T-helper 9 cell (primary cell): Measurements from ENCODE around the gene SLC6A3.

Source experiments
- DNase-seq: peaks from one replicate; pipeline ENCODE4 v3.0.0-alpha.2; 2020

SLC6A3 gene

DNA sequence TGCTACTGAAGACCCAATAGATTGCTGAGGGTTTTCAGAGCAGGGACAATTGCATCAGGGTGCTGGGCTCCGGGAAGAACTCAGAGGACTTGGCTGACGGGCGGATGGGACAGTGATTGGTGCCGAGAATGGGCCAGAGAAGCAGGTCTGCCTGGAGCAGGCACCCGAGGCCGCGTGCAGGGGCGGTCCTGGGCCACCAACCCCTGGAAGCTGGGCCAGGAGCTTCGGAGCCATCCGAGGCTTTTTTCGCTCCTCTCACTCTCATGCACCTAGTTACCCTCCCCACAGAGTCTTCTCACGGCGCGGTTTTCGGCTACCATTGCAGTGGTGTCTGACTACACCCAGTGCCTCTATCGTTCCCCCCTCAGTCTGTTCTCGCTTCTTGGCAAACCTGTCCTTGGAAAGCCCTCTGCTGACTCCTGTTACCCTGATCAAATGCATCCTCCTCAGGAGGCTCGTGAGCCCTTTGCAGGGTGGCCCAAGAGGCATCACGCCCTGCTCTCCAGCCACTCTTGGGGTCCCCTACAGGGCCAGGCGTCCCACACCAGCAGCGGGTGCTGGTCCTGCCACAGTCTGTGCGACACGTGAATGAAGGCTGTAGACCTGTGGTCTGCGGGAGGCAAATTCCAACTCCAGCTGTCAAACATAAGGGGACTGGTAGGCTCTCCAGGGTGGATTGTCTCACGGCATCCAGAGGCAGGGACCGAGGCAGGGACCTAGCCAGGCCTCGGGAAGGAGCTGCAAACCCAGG, 99.2 kb downstream of the SLC6A3 start:
- no peak for DNase-seq

DNA sequence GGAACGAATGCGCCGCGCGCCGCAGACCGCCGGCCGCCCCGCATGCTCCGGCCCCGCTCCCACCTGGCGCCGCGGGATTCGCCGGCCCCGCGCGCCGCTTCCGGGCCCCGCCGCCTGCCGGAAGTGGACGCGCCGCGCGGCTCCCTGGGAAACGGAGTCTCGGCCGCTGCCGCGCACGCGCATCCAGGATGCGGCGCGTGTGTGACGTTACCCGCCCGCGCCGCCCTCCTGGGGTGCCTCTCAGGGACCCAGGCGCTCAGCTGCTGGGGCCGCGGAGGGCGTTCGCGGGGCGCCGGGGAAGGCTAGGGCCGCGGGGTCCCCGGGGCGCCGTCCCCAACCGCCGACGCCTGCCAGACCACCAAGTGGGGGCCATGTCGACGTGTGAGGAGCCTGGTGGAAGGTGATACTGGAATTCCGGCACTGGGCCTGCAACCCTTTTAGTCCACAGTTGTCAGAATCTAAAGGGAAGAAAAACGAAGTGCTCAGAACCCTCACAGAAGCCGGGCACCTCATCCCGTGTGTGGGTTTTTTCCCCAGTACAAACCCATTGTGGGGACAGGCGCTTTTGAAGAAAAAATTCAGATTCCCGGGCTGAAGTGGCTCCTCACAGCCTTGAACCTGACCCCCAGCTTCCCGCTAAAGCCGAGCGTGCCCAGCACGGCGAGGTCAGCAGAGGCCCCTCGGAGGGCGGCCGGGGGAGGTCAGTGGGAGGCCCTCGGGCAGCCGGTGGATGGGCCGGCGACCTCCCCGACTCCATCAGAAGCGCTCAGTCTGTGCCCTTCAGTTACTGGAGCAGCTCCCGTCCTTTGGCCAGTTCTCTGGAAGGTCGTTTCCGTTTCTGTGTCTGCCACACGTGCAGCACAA, 100.0 kb downstream of the SLC6A3 start, which contains the start of gene CLPTM1L:
Gene CLPTM1L, minus strand, starts transcription at position 125 of the 864 bp plus-strand sequence. CDS start 258 bp downstream, outside the sequence.
- peak; percentile 85 for DNase-seq

DNA sequence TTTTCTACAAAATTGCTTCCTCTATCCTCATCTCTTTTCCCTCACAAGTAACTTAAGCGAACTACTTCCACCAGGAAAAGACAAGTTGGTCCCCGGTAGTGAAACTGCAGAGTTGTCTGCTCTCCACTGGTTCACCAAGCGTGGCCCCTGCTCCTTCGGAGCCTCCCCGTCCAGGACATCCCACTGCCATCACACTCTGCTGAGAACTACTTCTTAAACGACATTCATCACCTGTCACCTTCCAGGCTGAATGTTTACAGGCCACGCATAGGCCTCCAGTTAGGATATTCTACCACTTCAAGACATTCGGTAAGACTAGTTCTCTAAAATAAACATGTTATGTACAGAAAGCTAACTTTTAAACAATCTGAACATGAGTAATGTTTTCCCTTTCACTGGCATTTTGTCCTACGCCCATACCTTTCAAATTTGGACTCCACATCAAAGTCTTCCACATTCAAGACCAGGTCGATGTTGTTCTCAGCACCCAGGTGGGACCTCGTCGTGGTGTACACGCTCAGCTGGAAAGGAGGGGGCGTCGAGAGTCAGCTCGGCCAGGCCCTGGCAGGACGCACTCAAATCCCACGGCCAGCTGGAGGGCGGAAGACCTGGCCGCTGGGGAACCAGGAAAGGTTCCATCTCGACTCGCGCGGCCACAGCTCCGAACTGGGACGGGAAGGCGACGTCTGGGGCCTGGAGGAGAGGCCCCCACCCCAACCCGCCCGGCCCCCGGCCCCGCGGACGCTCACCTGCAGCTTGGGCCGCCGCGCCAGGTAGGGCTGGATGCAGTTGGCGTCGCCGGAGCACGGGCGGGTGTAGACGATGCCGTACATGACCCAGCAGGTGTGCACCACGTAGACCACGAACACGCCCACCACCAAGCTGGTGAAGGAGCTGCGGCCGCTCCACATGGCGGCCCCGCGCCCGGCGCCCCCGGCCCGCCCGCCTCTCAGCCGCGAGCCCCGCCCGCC, 101.0 kb downstream of the SLC6A3 start:
- no peak for DNase-seq

DNA sequence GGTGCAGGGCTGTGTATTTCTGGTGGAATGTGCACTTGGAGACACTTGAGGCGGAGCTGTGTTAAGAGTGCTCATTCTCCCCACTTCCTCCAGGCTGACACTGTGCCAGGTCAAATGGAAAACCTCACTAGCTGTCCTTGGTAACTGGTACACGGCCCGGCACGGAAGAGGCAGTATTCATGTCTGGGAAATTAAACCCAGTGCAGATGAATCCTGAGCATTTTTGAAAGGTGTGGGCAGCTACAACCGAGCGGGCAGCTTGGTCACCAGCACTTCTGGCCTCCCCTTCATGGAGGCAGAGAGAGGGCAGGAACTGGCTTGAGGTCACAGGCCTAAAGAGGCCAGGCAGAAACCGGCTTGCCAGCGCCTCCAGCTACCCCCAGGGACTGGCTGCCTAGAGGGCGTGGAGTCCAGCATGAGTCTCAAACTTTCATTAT, 101.9 kb downstream of the SLC6A3 start:
- DNase-seq: no peak
